GM19397 (cell line): Measurements from ENCODE around the gene CMTM7.
A peak's percentile ranks its signal among the peaks of the same experiment; 100 is the strongest.

Experiments used
- ATAC-seq: cut with Tn5 transposase; IDR thresholded peaks from one replicate; pipeline ENCODE4 v1.9.1; 2021; ENCODE audit warnings: mild to moderate bottlenecking, moderate library complexity; ENCODE audit not compliant: unreplicated experiment

The CMTM7 gene

GRCh38 chr3:32435911-32436815 is 44.5 kb downstream of the CMTM7 start:
- ATAC-seq, result no peak

DNA sequence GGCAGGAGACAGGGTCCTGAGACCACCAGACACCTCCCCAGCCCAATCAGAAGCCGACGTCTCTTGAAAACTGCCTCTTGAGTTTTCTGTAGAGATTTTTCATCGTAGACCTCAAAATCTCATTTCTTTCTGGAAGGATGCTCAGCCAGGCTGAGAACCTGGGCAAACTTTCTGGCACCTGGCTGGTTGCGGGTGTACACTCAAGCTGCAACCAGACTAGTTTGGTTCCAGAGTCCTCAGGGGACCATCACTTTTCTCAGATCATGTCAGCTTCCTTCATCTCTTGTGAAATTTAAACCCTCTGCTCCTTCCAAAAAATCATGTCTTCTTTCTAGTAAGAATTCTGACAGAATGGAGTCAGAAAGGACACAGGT is 45.1 kb downstream of the CMTM7 start:
- peak; percentile 29 for ATAC-seq

DNA sequence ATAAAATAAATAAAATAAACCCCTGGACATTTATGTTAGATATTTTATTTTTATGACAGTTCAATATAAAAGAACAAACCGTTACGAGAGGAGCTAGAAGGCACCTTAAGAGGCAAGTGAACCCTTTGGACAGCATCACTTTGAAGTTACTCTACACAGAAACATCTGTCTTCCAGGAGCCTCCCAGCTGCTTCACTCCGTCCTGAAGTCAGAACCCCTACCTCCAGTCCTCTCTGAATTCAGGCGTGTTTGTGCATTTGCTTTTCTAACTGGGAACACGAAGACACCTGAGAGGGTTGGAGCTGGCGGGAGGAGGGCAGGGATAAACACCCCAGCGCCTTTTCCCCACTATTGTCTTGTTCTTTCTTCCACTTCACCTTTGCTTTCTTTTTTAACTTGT is 46.2 kb downstream of the CMTM7 start:
- ATAC-seq, result no peak

DNA sequence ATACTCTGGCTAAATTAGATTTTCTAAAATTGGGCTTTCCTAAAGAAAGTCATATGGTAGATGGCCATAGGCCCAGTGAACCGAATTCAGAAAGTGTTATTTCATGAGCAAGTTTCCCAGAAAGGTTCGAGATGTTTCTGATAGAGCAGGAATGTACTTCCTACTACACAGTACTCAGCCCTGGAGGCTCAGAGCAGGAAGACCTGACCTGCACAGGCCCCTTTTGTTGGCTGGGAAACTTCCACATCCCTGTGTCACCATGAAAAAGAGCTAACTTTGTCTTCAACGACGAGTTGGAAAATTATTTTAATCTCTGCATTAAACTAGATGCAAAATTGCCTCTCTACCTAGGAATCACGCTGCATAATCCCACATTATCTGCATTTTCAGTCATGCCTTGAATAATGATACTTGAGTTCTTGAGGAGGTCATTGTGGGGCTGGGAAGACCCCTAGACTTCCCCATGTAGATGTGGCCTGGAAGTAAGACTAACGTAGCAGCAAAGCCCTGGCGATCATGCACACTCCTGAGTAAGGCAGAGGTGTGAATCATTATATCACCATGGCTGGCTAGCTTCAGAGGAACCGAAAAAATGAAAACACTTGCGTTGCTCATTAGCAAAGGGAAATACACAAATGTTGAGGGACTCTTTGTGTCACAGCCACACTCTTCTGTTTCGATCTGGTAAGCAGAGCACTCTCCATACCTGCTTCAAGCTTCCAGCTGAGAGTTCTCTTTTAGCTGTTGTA is 47.1 kb downstream of the CMTM7 start:
- peak; percentile 83 for ATAC-seq

GRCh38 chr3:32439421-32439820 is 47.8 kb downstream of the CMTM7 start:
- peak; percentile 19 for ATAC-seq

GRCh38 chr3:32440611-32441350 is 49.1 kb downstream of the CMTM7 start:
- ATAC-seq, result no peak

DNA sequence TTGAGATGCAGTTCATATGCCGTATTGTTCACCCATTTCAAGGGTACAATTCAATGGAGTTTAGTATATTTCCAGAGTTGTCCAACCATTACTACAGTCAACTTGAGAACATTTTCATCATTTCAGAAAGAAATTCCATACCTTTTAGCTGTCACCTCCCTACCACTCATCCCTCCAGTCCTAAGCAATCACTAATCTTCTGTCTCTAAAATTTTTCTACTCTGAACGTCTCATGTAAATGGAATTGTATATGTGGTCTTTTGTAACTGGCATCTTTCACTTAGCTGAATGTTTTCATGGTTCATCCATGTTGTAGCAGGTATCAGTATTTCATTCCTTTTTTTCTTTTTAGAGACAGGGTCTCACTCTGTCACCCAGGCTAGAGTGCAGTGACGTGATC is 51.1 kb downstream of the CMTM7 start:
- ATAC-seq, result no peak

- no peak for ATAC-seq
Measured at GRCh38 chr3:32443478-32443877, 51.8 kb downstream of the CMTM7 start.

GRCh38 chr3:32447865-32448400 is 56.3 kb downstream of the CMTM7 start:
- ATAC-seq, result no peak

DNA sequence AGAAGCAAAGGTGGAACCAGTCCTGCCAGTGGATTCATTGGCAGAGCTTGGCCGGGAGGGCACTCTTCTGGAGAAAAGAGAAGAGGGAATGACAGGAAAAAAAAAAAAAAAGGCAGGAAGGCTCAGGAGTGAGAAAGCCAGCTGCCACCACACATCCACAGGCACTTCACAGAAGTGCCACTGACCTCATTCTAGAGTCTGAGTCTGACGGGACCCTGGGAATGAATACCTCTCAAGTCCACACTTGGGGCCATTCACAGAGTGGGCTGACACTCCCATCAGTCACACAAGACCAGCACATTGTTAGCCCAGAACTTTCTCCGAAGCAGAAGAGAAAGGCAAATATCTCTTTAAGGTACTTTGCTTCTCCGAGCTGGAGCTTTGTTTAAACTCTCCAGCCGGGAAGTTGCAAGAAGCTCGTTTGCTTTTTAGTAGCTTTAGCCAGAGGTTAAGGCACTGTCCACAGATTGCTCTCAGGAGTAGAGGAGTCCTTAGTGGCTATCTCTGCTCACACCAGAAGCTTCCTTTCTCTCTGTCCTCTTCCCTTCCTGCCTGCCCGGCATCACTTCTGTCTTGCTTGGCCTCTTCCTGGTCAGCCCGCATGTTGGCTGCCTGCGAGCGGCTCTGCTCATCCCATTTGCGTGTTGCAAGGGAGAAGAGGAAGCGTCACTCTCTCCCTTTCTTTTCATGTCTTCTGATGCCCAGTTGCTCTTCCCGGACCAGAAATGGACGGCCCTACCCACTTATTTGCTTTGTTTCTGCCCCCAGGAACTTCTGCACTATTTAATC is 57.2 kb downstream of the CMTM7 start:
- no peak for ATAC-seq

- ATAC-seq, result no peak
Measured at GRCh38 chr3:32449691-32450090, 58.0 kb downstream of the CMTM7 start.

DNA sequence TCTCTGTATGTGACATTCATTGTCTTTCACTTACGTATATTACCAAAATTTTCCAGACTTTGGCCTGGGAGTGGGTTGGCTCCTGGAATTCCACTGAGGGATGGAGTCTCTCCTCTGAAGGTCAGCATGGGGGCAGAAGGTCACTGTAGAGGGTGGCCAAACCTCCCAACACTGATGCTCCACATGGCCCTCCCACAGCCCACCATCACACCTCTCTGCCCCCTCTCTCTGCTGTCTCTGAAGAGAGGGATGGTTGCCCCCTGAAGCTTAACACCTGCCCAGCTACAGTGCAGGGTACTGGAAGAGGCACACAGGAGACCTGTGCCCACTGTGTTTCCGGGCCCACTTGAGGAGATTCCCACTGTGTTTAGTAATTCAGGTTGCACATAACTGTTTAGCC is 58.8 kb downstream of the CMTM7 start:
- ATAC-seq, result no peak

DNA sequence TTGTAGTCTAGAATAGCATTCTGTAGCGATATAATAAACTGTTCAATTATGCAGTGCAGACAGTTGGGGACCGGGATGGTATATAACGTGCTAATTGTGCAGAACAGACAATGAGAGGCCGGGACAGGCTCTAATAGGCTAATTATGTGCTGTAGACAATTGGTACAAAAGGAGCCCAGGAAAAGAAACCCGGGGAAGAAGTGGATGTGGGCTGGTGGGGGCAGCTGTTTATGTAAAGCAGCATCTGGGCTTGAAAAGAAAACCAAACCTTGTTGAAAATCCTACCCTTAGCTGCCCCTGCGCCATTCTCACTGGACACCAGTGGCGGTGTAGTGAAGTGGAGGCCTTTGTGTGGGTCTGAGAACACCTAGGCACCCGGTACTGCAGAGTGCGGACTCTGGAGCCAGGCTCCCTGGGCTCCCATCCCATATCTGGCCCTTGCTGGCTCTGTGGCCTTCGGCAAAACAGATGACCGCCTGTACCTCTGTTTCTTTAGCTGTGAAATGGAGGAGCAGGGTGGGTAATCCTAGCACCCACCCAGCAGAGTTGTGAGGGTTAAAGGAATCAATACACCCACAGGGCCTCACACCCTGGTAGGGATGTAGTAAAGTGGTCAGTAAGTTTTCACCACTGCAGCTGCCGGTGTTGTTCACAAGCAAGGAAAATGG is 59.5 kb downstream of the CMTM7 start:
- ATAC-seq, result no peak

DNA sequence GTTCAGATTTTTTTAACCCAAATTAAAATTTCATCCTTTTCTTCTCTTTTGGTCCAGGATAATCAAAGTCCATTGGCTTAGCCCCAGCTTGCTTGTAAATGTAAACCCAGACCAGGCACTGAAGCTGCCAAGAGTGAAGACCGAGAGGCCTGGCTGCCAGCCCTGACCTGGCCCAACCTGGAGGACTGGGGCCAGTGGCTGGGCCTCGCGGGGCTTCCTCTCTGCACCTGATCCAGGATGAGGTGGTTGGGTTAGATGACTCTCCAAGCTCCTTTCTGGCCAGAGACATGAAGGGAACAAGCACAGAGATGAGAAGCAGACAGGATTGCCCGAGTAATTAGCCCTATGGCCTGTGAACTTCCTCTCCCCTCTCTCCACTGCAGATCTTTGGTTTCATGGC is 60.4 kb downstream of the CMTM7 start:
- ATAC-seq, result no peak

DNA sequence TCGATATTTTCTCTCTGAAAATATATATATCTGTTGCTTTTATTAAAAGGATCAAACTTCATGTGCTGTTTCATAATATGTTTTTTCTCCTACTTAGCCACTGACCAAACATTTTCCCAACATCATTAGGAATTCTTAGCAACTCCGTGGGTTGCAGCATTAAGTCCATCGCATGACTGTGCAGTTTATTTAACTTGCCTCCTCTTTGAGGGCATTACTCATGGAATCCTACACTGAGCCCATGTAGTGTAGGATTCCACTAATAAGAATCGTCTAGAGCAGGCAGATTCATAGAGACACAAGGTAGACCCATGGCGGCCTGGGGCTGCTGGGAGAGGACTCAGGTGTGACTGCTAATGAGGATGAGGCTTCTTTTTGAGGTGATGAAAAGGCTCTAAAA is 61.7 kb downstream of the CMTM7 start:
- no peak for ATAC-seq

- ATAC-seq, result no peak
Measured at GRCh38 chr3:32454111-32454510, 62.5 kb downstream of the CMTM7 start.

DNA sequence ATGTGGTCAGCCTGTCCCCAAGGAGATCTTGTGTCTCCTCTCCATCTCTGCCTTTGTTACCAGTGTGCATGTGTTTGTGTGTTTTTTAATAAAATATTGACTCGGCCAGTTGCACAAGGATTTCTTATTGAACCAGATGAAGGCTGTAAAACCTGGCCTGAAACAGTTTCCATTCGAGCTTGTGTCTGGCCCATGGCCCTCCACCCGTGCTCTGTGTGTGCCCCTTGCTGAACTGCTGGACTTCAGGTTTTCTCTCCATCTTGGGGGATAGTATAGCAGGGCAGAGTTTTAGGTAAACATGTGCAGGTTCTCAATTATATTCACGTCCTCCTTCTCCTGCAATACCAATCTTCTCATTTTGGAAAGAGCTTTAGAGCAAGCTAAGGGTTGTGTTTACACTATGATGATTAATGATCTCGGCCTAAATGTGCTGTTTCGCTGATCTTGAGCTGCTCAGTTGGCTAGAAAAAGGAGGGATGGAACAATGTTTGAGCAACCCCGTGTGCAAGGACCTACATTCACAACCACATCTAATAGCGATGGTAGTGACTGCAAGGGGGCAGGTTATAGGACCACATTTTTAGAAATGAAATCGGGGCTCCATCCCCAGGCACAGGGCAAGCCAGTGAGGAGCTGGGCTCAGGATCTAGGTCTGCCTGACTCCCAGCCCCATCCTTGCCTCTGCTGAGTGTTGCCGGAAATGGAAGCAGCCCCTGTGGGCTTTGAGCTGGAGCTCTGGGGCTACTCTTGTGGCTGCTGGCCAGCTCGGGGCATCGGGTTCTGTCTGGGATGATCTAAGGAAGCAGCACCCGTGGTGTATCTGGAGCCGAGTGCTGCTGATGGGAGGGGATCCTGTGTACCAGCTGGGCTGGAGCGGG is 63.3 kb downstream of the CMTM7 start:
- no peak for ATAC-seq

DNA sequence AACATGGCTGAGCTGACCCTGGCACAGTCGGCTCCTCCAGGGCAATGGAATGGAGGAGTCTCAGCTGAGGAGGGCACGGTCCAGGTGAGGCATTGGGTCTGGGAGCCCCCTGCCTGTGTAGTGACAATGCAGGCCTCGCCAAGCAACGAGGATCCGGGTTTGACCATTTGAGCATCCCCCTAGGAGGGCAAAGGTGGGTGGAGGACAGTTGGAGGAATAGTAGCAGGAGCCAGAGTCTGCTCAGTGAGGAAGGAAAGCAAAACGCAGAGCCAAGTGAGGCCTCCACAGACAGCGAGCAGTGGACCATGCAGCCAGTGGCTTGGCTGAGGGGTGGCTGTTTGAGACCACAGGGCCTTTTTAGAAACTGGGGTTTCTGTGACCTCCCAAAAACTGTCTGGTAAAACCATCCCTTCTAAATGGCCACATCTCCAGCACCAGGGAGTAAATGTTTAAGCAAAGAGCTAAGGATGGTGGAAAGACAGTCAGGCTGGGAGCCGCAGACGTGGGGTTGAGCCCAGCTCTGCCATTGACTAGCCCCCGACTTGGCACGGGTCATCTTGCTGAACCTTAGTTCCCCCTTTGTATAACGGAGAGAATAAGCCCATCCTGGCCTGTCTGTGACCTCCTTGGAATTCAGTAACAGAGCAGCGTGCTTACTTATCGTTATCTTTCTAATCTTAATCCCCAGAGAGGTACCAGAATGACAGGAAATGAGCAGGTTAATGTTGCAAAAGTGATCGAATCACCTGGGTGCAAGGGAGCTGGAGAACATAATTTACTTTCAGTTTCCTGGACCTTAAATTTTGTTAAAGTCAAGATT is 64.2 kb downstream of the CMTM7 start:
- no peak for ATAC-seq
